HG03025 (cell line): ENCODE measurements around the gene PYGM.

Experiments
- ATAC-seq: cut with Tn5 transposase; IDR thresholded peaks from one replicate; pipeline ENCODE4 v1.9.1; 2021; ENCODE audit warnings: mild to moderate bottlenecking, moderate library complexity; ENCODE audit not compliant: unreplicated experiment, low FRiP score

PYGM gene

DNA sequence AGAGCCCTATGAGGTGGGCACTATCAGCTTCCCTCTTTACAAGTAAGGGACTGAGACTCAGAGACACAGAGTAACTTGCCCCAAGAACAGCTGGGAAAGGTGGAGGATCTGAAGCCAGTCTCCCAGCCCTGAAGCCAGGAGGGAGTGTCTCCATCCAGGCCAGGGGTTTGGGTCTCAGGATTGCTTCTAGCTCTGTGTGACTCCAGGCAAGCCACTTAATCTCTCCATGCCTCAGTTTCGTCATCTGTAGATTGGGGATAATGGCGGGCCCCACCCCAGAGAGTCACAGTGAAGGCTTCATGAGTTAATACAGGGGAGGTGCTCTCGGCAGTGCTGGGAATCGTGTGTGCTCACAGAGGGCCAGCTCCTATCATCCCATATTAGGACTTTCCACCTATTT lies 32.7 kb upstream of the PYGM start:
- ATAC-seq, result no peak

DNA sequence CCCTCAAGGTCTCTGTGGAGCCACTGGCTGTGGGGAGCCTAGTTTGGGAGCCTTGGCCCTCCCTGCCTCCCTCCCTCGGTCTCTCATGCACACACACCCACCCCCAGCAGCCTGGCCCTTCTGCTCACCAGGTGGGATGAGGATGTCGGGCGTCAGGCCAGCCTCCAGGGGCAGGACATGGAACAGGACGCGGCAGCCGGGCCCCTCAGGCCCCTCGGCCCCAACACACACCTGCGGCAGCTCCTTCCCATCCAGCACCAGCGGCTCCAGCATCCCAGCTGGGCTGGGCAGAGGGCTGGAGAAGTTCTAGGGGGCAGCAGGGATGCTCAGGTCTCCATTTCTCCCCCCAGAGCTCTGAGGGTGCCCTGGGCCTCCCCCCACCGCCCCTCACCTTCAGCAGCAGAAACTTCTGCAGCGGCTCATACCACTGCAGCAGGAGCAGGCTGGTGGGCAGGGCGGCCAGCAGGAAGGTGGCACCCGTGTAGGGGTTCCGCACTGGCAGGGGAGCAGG lies 32.1 kb upstream of the PYGM start:
- ATAC-seq, result no peak

DNA sequence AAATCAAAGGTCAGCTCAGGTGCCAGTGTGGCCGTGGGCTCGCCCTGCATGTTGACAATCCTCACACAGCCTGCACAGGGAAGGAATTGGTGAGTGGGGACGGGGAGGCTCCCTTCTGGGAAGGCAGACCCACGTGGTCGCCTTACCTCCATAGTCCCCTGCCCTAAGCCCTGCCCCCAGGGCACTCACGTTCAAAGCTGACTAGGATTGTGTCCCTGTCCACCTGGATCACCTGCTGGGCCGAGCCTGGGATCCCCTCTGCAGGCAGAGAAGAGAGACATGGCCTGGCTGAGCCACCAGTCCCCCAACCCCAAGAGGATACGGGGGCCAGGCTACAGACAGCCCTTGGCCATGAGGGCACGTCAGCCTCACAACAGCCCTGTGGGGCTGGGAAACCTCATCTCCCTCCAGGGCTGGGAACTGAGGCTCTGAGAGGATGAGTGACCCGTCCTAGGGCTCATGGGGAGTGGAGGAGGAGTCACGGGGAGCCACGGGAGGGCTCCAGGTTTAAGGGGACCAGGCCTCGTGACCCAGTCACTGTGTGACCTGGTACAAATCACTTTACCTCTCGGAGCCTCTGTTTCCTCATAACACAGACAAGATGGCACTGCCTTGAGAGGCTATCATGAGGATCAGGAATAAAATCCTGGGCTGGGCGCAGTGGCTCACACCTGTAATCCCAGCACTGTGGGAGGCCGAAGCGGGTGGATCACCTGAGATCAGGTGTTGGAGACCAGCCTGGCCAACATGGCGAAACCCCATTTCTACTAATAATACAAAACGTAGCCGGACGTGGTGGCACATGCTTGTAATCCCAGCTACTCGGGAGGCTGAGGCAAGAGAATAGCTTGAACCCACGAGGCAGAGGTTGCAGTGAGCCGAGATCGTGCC lies 30.7 kb upstream of the PYGM start:
- no peak for ATAC-seq

DNA sequence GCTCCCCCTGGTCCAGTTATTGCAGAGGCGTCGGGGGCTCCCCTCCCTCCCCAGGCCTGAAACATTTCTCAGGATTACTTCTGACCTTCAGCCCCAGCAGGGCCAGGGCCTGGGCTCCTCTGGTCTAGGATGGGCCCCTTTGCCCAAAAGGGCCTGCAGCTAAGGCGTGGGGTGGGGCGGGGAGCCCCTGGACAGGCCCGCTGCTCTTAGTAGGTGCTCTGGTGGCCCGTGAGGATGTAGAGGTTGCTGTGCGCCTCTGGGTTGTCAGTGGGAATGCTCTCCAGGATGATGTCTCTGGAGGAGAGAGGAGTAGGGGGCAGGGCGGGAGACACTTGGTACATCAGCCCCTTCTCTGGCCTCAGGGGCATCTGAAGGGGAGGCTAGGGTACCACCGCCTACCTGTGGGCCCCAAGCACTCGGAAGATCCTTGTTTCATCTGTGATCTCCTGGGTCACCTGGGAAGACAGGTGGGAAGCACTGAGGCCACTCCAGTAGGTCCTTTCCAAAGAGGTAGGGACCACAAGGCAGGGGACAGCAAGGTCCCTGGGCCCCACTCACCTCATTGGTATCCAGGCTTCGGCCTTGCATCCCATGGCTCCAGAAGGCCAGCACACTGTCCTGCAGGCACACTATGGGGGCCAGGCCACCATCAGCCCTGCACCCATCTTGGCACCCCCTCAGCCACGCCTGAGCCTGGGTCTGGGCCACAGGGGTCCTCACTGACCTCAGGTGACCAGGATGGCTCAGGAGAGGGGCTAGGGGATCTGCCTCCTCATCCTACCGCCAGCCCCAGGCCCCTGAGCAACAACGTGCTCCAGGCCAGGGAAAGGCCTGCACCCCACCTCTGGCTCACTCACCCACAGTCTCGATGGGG lies 29.8 kb upstream of the PYGM start:
- no peak for ATAC-seq

DNA sequence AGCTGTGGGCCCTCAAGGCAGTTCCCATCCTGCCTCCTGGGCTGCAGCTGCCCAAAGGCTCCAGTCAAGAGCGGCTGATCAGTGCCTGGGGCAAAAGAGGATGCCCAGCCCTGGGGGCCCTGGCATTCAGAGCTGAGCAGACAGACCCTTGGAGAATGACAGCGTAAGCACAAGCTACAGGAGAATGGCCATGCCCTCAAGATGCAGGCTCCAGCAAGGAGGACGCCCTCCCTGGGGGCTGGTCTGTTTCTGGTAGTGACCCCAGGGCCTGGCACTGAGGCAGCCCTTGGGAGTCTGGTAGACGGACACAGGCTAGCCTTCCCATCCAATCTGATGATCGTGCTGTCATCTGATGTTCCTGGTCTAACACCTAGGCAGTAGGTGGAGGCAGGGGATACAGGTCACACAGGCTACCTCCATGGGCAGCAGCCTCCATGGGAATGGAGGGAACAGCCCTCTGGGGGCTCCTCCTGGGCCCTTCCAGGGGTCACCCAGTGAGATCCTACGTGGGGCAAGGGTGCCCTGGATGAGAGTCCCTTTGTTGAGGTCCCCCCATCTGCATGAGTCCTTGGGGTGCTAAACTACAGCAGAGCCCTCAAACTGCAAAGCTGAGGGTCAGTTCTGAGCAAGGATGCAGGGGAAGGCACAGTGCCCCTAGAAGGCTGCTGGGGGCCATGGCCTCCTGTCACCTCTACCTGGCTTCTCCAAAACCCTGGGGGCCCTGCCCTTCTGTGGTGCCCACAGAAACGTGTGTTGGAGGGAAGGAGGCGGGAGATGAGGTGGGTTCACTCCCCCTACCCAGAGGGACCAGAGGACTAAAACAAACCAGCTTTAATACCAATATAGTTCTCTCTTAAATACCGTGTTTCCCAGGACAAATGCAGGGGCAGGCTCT lies 28.8 kb upstream of the PYGM start:
- ATAC-seq, result no peak

DNA sequence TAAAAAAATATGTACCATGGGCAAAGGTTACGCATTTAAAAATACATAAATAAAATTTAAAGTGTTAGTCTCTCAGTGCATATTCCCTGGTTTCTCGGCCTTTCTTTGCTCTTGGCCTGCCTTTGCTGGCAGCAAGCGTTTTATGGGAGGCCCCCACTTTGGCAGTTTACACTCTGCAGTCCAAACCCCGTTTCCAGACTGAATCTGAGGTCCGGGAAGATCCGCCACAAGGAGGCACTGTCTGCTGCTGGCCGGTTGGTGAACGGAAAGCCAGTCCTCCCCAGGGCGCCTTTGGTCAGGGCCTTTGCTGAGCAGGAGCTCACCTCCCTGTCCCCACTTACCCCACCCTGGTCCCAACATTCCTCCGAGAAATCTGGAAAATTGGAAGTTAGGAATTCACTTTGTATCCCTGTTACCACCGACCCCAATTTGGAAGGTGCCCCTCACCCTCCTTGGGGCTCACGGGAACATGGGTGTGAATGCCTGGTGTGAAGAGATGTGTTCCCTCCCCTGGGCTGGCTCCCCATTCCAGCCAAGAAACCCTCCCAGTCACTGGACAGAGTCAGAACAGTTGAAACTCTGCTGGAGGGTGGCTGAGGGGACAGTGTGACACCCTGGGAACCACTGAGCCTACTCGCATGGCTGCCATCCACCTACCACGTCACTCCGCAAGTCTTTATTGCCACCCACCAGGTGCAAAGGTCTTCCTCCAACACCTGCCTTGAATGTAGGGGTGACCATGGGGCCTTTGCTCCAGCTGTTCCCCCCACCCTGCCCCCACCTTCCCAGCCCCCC lies 27.9 kb upstream of the PYGM start:
- no peak for ATAC-seq

DNA sequence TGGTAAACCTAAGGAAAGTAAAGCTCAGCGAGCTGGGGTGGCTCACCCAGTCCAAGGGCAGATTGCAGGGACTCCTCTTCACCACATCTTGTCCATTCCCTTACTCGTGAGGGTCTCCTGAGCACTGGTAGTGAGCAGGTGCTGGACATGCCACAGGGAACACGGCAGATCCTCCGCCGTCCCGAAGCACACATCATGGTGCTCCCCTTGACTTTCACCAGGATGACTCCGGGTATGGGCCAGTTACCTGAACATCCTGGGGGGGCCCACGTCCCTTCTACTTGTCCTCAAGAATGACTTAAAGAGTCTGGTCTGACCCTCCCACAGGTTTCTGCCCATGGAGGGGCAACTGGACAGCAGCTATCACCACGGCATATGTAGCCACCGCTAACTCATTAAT lies 26.5 kb upstream of the PYGM start:
- no peak for ATAC-seq

DNA sequence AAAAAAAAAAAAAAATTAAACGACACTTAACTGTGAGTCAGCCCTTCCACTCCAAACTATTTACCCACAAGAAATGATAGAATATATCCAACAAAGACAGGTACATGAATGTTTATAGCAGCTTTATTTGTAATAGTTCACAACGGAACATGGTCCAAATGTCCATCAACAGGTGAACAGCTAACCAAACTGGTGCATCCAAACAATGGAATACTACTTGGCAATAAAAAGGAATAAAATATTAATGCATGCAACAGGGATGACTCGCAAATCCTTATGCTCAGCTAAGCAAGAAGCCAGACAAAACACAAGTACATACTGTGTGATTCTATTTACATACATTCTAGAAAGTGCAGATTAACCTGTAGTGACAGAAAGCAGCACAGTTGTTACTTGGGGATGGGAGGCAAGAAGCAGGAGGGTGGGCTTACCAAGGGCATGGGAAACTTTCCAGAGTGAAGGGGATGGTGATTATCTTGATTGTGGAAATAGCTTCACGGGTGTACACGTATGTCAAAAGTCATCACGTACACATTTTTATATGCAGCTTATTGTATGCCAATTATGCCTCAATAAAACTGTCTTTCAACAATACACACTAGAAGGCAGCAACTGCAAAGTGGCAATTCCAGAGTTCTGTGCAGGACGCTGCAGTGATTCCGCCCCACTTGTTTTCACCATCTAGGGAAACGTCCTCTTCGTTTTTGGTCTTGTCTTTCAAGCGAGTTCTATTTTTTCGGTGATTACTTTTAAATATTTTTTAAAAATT lies 25.2 kb upstream of the PYGM start:
- no peak for ATAC-seq

DNA sequence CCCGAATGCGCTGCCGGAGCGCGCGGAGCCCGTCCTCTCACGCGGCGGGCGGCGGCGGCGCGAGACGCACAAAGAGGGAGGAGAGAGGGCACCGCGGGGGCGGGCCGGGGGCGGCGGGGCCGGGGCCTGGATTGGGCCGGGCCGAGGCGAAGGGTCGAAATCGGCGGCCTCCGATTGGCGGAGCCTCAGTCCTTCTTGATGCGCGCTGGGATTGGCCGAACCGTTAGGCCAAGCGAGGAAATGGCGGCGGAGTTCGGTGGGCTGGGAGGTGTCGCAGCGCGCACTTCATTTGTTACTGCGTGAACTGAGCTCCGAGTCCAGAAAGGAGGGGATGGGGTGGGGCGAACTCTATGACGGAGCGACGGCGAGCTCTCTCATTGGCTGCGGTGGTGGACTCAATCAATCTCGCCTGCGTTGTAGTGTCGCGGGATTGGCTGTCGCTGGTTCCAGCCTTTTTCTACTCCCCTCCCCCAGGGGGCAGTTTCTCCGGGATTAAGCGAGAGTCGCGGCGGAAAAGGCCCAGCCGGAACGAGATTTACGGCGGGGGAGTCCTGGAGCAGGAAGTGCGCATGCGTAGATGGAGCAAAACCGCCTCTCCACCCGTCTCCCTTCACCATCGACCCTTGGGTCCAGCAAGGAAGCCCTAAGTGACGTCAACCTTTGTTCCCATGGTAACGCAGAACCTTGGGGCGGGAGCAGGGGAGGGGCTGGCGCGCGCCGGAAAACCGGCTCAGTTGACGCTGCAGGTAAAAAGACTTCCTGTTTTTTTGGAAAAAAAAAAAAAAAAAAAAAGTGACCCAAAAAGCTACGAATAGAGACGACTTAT lies 18.9 kb upstream of the PYGM start, which contains the start of gene SF1:
Gene SF1, minus strand, starts transcription at position 70 of the 826 bp plus-strand sequence. CDS start 150 bp downstream, outside the sequence.
- ATAC-seq, result peak; percentile 81

DNA sequence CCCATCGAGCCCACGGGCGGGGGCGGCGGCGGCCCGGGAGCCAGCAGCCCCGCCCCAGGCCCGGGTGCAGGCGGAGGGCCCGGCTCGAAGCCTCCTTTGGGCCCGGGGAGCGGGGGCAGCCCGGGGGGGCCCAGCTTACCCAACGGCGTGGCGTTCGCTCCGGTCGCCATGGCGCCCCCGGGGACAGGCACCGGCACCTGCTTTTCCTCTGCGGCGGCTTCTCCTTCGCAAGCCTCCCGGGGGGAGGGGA lies 18.4 kb upstream of the PYGM start:
- peak; percentile 20 for ATAC-seq

DNA sequence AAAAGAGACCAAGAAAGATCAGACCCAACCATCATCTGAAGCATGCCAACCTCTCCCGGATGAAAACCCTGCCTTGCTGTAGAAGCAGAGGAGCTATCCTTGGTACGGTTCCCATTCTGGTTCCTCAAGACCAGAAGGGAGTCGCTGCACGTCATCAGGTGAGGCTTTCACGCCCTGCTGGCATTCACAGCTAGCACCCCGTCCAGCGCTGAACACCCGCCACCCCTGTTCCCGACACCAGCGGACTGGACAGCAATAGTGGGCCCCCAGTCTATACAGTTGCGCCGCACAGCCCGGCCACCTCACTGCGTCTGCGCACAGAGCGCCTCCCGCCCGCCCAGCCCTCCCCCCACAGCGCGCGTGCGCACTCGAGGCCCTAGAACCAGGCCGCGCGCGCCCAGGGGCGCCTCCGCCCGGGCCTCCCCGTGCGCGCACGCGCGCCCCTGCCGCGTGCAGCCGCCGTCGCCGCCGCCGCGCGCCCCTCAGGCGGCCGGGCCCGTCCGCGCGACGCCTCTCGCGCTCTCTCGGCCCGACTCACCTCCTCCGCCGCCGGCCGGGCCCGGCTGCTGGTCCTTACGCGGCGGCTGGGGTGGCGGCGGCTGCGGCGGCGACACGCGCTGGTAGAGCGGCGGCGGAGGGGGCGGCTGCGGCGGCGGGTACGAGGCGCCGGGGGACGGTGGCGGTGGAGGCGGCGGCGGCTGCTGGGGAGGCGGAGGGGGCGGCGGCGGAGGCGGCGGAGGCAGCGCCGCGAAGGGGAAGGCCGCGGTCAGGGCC lies 17.9 kb upstream of the PYGM start:
- no peak for ATAC-seq

DNA sequence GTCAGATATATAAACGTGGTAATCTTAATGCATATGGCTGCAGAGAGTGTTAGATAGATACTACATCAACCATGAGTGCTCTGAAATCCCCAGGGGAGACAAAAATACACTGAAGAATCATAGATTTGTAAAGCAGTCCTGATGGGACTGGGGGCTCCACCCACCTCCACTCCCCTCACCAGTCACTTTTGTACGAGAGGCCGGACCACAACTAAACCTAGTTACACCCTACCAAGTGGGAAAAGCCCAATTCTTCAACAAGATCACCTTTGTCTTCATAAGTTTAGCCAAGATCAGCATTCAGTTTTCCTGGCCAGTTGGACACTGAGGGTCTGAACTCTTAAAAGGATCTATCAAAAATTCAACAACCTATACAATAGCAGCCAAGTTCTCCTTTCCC lies 17.1 kb upstream of the PYGM start:
- ATAC-seq, result no peak

DNA sequence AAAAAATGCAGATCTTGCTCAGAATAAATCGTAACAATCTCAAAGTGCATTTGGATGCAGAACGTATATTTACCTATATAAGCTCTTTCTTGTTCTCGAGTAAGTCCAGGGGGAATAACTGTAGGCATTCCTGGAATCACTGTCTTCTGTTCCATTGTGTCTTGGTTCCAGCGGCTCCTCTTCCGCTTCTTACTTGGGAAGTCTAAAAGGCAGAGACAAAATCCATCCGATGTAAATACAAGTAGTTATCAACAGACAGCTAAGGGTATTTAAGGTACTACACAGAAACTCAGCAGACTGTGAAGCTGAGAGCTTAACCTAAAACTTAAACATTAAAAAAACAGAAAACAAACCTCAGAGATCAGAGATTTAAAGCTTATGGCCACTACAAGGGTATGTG lies 16.7 kb upstream of the PYGM start:
- ATAC-seq, result no peak

DNA sequence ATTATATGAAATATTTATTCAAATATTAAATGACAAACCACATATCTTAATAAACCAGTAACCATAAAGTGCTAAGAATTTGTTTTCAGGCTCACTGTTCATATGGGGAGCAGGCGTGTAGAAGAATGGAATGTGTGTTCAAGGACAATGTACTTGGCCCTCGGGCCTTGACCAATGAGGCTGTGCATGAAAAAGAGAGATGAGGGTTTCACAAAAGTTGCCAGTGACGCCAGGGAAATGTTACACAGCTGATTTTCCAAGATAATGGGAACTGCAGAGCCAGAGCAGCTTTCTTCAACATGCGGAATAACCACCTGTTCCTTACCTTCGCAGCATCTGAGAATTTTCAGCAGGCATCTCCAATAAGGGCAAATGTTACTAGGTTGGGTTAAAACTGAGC lies 14.4 kb upstream of the PYGM start:
- ATAC-seq, result no peak

DNA sequence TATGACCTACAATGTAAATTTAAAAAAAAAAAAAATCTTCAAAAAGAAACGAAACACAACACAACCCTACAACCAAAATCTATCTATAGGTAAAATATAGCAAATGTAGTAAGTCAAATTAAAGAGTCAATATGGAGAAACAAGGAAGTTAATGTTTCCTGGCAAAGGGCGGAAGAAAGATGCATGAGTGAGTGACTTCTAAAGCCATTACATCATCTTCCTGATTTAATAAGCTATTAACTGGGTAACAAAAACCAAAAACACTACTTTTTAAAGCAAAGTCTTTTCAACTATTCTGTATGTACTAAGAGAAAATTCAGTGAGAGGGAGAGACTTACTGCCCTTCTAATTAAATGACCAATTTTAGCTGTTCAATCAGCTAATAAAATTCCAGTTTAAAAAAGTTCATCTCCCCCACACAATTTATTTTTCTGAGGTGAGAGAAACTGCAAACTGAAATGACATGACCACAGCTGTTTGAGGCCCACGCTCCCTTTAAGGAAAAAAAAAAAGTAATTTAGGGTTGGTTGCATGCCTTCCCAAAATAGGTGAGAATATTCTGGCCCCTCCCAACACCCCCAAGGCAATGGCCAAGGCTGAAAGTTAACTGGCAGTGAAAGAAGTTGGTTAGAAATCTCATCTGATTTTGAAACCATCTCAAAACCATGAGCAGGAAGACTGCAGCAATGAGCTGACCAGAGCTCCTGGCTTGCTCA lies 12.7 kb upstream of the PYGM start:
- no peak for ATAC-seq

DNA sequence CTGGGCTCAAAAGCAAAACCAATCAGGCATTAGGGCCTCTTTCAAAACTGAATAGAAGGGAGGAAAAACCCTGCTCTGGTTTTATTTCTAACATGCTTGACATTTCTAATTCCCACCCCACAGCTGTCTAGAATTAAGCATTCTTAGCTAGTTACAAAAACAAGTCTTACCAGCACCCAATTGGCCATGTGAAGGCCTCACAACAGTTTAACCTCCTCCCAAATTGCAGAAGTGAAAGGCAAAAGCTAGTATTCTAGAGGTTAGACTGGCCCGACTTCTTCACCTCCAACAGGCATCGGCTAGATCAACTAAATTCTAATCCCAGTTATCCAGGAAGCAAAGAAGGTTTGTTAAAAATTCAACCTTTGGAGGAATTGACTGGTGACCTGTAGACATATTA lies 12.1 kb upstream of the PYGM start:
- ATAC-seq, result no peak

DNA sequence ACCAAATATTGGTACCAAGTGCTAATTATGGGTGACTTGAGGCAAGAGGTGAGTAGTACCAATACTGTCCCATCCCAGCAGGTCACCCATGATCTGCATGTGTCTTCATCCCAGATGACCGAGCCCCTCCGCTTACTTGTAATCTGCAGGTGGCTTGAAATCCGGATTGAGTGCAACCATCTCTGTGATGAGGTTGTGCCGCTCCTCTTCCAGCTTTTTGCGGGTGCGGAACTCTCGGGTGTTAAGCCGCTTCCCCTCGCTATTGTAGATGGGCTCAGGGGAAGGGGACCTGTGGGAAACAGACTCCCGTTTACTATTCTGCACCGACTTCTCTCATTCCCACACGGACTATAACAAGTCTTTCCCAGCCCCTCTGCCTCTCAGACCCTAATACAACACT lies 10.3 kb upstream of the PYGM start:
- ATAC-seq, result no peak
